Globus pallidus (tissue), 1 donor: Measurements from ENCODE around the gene LALBA.
"Not testable (repeated sequence)": the region's sequence is repeated elsewhere in the genome, so short reads cannot be mapped to it uniquely, and the experiment has no call there.

Experiments
- DNase-seq: peaks from one replicate; pipeline ENCODE4 v3.0.0-alpha.2; 2015; ENCODE audit warnings: low spot score

The LALBA gene

GRCh38 chr12:48569946-48570345, at the start of gene LALBA:
Gene LALBA, minus strand, starts transcription at chr12:48570046. Its CDS starts 26 bp downstream, at chr12:48570020.
- no peak for DNase-seq

- DNase-seq = peak; percentile 68
These were observed 48.7 kb upstream of the LALBA start for GRCh38 chr12:48618541-48618940.

- DNase-seq = no peak
These were observed 45.8 kb upstream of the LALBA start for GRCh38 chr12:48615681-48616080.

- DNase-seq = no peak
These were observed 43.5 kb upstream of the LALBA start for GRCh38 chr12:48613321-48613720.

GRCh38 chr12:48602192-48602989, 32.5 kb upstream of the LALBA start:
- DNase-seq = no peak

- DNase-seq = no peak
These were observed 31.3 kb upstream of the LALBA start for GRCh38 chr12:48601013-48601756.

GRCh38 chr12:48600552-48600951, 30.7 kb upstream of the LALBA start:
- no peak for DNase-seq

GRCh38 chr12:48592591-48593086, 22.8 kb upstream of the LALBA start:
- DNase-seq = no peak

GRCh38 chr12:48586361-48586760, 16.5 kb upstream of the LALBA start:
- no peak for DNase-seq

GRCh38 chr12:48583728-48584127, 13.9 kb upstream of the LALBA start:
- DNase-seq = no peak

GRCh38 chr12:48580831-48581230, 11.0 kb upstream of the LALBA start:
- no peak for DNase-seq

- peak; percentile 56 for DNase-seq
These were observed 2.5 kb upstream of the LALBA start for GRCh38 chr12:48572326-48572725.

- DNase-seq = no peak
These were observed 2.1 kb downstream of the LALBA start for GRCh38 chr12:48567731-48568130.

GRCh38 chr12:48557919-48558318, 11.9 kb downstream of the LALBA start:
- no peak for DNase-seq

- no peak for DNase-seq
These were observed 13.2 kb downstream of the LALBA start for GRCh38 chr12:48556631-48557030.

- not testable (repeated sequence) for DNase-seq
These were observed 16.0 kb downstream of the LALBA start for GRCh38 chr12:48553666-48554343.

- DNase-seq = not testable (repeated sequence)
These were observed 18.2 kb downstream of the LALBA start for GRCh38 chr12:48551636-48552035.

GRCh38 chr12:48547012-48547411, 22.8 kb downstream of the LALBA start:
- not testable (repeated sequence) for DNase-seq

GRCh38 chr12:48545833-48546469, 23.9 kb downstream of the LALBA start:
- DNase-seq = peak; percentile 23

GRCh38 chr12:48542300-48542928, 27.4 kb downstream of the LALBA start:
- no peak for DNase-seq

- DNase-seq = no peak
These were observed 33.2 kb downstream of the LALBA start for GRCh38 chr12:48536602-48537001.

GRCh38 chr12:48532601-48533000, 37.2 kb downstream of the LALBA start:
- no peak for DNase-seq
